Measurements from ENCODE around the gene LRRC27. TPM values are rescaled to one million over a fixed set of nuclear protein-coding genes. Genes with fewer than 3 reads are reported as not detected.

Gene LRRC27
- polyA plus RNA-seq, 1 experiment, result 9.2 TPM

GRCh38 chr10:132326925-132327324 lies 5.1 kb upstream of the LRRC27 start:
- CTCF ChIA-PET, result no interaction called here
- TF ChIP-seq, protein P1, sequence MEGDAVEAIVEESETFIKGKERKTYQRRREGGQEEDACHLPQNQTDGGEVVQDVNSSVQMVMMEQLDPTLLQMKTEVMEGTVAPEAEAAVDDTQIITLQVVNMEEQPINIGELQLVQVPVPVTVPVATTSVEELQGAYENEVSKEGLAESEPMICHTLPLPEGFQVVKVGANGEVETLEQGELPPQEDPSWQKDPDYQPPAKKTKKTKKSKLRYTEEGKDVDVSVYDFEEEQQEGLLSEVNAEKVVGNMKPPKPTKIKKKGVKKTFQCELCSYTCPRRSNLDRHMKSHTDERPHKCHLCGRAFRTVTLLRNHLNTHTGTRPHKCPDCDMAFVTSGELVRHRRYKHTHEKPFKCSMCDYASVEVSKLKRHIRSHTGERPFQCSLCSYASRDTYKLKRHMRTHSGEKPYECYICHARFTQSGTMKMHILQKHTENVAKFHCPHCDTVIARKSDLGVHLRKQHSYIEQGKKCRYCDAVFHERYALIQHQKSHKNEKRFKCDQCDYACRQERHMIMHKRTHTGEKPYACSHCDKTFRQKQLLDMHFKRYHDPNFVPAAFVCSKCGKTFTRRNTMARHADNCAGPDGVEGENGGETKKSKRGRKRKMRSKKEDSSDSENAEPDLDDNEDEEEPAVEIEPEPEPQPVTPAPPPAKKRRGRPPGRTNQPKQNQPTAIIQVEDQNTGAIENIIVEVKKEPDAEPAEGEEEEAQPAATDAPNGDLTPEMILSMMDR (IDR thresholded peaks at IDR 0.05; ENCODE audit: low read depth, low read length), result no peak
- POLR2A ChIA-PET, result no interaction called here

GRCh38 chr10:132328106-132328505 lies 3.9 kb upstream of the LRRC27 start:
- no peak for DNase-seq (ENCODE audit: low read depth, low spot score)
- Histone ChIP-seq H3K9me3 (ENCODE audit: control insufficient read depth, insufficient read depth, low read length) (peaks cover 8% of the 10 kb centered on the region; the same call in 1 of the 2 replicates), H3K4me3 (ENCODE audit: low read depth, low read length) (no peak overlapping the region), H3K27ac (ENCODE audit: low read depth, low read length) (no peak overlapping the region), H3K27me3 (ENCODE audit: control insufficient read depth, insufficient read depth, low read length) (no peaks in the 10 kb centered on the region)
- TF ChIP-seq, protein P1 (IDR thresholded peaks at IDR 0.05; ENCODE audit: low read depth, low read length), result no peak
- ChIA-PET POLR2A (no interaction called here), CTCF (no interaction called here)

More at GRCh38 chr10:132326925-132327324, 5.1 kb upstream of the LRRC27 start:
- DNase-seq (ENCODE audit: low read depth, low spot score), result no peak
- H3K27ac ChIP-seq (ENCODE audit: low read depth, low read length), result no peak overlapping the region
- H3K4me3 ChIP-seq (ENCODE audit: low read depth, low read length), result no peak overlapping the region
- H3K27me3 ChIP-seq (ENCODE audit: control insufficient read depth, insufficient read depth, low read length), result no peaks in the 10 kb centered on the region
- peaks cover 8% of the 10 kb centered on the region; the same call in 1 of the 2 replicates for H3K9me3 ChIP-seq (ENCODE audit: control insufficient read depth, insufficient read depth, low read length)

GRCh38 chr10:132328738-132329137 lies 3.3 kb upstream of the LRRC27 start:
- no peaks in the 10 kb centered on the region for H3K27me3 ChIP-seq (ENCODE audit: control insufficient read depth, insufficient read depth, low read length)
- H3K27ac ChIP-seq (ENCODE audit: low read depth, low read length), result no peak overlapping the region
- no peak overlapping the region for H3K4me3 ChIP-seq (ENCODE audit: low read depth, low read length)
- POLR2A ChIA-PET, result no interaction called here
- CTCF ChIA-PET, result no interaction called here
- H3K9me3 ChIP-seq (ENCODE audit: control insufficient read depth, insufficient read depth, low read length), result peaks cover 8% of the 10 kb centered on the region; the same call in 1 of the 2 replicates
- DNase-seq (ENCODE audit: low read depth, low spot score), result no peak
- TF ChIP-seq, protein P1 (IDR thresholded peaks at IDR 0.05; ENCODE audit: low read depth, low read length), result no peak

DNA sequence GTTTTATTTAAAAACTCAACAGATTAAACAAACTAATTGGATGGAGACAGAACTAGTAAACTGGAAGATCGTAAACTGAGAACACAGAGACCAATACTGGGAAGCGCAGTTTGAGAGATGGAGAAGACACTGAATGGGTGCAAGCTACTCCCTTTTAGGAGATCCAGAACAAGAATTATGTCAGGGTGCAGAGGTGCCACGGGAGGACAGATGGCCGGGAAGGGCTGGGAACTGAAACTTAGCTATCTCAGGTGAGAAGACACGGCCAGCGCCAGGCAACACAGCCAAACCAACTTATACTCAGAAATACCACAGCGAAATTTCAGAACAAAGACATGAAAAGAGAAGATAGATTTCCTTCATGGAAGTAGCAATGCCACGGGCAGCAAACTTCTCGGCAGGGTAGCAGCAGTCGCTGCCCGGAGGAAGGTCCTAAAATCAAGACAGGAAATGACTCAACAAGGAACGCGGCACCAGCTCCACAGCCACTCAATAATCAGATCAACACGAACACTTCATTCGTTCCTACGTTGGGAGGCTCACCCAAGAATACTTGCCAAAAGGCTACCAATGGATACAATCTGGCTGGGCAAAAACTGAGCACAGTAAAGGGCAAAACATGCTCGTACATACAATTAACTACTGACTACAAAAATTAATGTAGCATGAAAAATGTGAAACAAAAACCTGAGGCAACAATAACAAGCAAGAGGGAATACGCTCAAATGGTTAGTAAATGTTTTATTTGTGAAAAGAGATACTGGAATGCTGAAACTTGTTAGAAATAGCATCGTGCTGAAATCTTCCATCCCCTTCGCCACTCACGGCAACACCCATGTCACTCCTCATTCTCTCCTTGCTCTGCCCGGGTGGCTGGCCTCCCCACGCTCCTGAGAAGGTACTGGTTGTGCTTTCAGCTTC lies 2.2 kb upstream of the LRRC27 start:
- Histone ChIP-seq H3K4me3 (ENCODE audit: low read depth, low read length) (peak overlapping the region; percentile 93), H3K27ac (ENCODE audit: low read depth, low read length) (no peak overlapping the region), H3K9me3 (ENCODE audit: control insufficient read depth, insufficient read depth, low read length) (peaks cover 8% of the 10 kb centered on the region; the same call in 1 of the 2 replicates), H3K27me3 (ENCODE audit: control insufficient read depth, insufficient read depth, low read length) (no peaks in the 10 kb centered on the region)
- ChIA-PET POLR2A (no interaction called here), CTCF (no interaction called here)
- TF ChIP-seq, protein P1 (IDR thresholded peaks at IDR 0.05; ENCODE audit: low read depth, low read length), result no peak
- no peak for DNase-seq (ENCODE audit: low read depth, low spot score)

GRCh38 chr10:132330486-132330833 lies 1.5 kb upstream of the LRRC27 start:
- CTCF ChIA-PET, result no interaction called here
- POLR2A ChIA-PET, result no interaction called here
- H3K27ac ChIP-seq (ENCODE audit: low read depth, low read length), result no peak overlapping the region
- no peaks in the 10 kb centered on the region for H3K27me3 ChIP-seq (ENCODE audit: control insufficient read depth, insufficient read depth, low read length)
- peaks cover 5% of the 10 kb centered on the region; the same call in 1 of the 2 replicates for H3K9me3 ChIP-seq (ENCODE audit: control insufficient read depth, insufficient read depth, low read length)
- DNase-seq (ENCODE audit: low read depth, low spot score), result no peak
- TF ChIP-seq, protein P1 (IDR thresholded peaks at IDR 0.05; ENCODE audit: low read depth, low read length), result no peak
- H3K4me3 ChIP-seq (ENCODE audit: low read depth, low read length), result peak overlapping the region; percentile 93
